Calu3 (cell line): ENCODE measurements around the gene SFXN1. TPM values are rescaled to one million over a fixed set of nuclear protein-coding genes. Genes with fewer than 3 reads are reported as not detected.
A peak's percentile ranks its signal among the peaks of the same experiment; 100 is the strongest.

Experiments used
- BruUV-seq: library from RNA; stranded (reverse); fragments of 400-500 nt; replicated peaks from 2 replicates; lab custom pipeline; 2021; lab: Mats Ljungman, UMichigan
- CTCF ChIA-PET: fragments of 300-600 bp; sonication (Branson Sonifier 250); formaldehyde crosslinking; loops from one replicate; lab custom pipeline; 2022; ENCODE audit warnings: antibody characterized with exemption; lab: Charles Lee
- DNase-seq: peaks from one replicate; pipeline ENCODE4 v3.0.0; 2022
- H3K27ac Mint-ChIP-seq: one replicate; pipeline ENCODE4 v1.8.0; 2022; ENCODE audit warnings: mixed read lengths; ENCODE audit not compliant: unreplicated experiment
- H3K27me3 Mint-ChIP-seq: one replicate; pipeline ENCODE4 v1.8.0; 2022; ENCODE audit warnings: mixed read lengths; ENCODE audit not compliant: unreplicated experiment
- H3K36me3 Mint-ChIP-seq: one replicate; pipeline ENCODE4 v1.8.0; 2022; ENCODE audit warnings: mild to moderate bottlenecking, moderate library complexity, mixed read lengths; ENCODE audit not compliant: insufficient read depth, unreplicated experiment
- H3K4me1 Mint-ChIP-seq: one replicate; pipeline ENCODE4 v1.8.0; 2022; ENCODE audit warnings: mild to moderate bottlenecking, low read depth, mixed read lengths; ENCODE audit not compliant: unreplicated experiment
- H3K4me3 Mint-ChIP-seq: one replicate; pipeline ENCODE4 v1.8.0; 2022; ENCODE audit warnings: mild to moderate bottlenecking, low read depth, moderate library complexity, mixed read lengths; ENCODE audit not compliant: unreplicated experiment
- H3K9me3 Mint-ChIP-seq: one replicate; pipeline ENCODE4 v1.8.0; 2022; ENCODE audit warnings: low read depth, mixed read lengths; ENCODE audit not compliant: unreplicated experiment
- intact Hi-C: fragments of 100-400 bp; cut with micrococcal nuclease; formaldehyde crosslinking; loops from one replicate; pipeline ENCODE4 v1.10.0; 2022; ENCODE audit not compliant: unreplicated experiment
- total RNA-seq: library from RNA; stranded (reverse); gene quantifications from 2 replicates; pipeline ENCODE4 v1.2.3, GENCODE V29; 2022
- TF ChIP-seq, protein P1 (sequence below): fragments of 200-600 bp; IDR thresholded peaks from one replicate; pipeline ENCODE4 v1.8.0; 2022; ENCODE audit warnings: antibody characterized with exemption; ENCODE audit not compliant: unreplicated experiment

Gene SFXN1
- total RNA-seq, 1 experiment from 2014 or later = 106 TPM

- intact Hi-C loops = loop anchor here (5.0 kb wide), 1 partner anchor 511 kb away; no protein-coding TSS in a partner anchor
- H3K27me3 Mint-ChIP-seq = peaks cover 38% of the 10 kb centered on the region
- CTCF ChIA-PET = interaction anchor here (1.9 kb wide), 1 partner anchor 14 kb away, joined by 16 read pairs; the partner anchor contains the start of gene SFXN1
- H3K36me3 Mint-ChIP-seq = no peaks in the 10 kb centered on the region
- TF ChIP-seq, protein P1, sequence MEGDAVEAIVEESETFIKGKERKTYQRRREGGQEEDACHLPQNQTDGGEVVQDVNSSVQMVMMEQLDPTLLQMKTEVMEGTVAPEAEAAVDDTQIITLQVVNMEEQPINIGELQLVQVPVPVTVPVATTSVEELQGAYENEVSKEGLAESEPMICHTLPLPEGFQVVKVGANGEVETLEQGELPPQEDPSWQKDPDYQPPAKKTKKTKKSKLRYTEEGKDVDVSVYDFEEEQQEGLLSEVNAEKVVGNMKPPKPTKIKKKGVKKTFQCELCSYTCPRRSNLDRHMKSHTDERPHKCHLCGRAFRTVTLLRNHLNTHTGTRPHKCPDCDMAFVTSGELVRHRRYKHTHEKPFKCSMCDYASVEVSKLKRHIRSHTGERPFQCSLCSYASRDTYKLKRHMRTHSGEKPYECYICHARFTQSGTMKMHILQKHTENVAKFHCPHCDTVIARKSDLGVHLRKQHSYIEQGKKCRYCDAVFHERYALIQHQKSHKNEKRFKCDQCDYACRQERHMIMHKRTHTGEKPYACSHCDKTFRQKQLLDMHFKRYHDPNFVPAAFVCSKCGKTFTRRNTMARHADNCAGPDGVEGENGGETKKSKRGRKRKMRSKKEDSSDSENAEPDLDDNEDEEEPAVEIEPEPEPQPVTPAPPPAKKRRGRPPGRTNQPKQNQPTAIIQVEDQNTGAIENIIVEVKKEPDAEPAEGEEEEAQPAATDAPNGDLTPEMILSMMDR = no peak
- no TSS peak for BruUV-seq
- DNase-seq = no peak
- no peaks in the 10 kb centered on the region for H3K4me1 Mint-ChIP-seq
- H3K27ac Mint-ChIP-seq = no peak overlapping the region
- no peaks in the 10 kb centered on the region for H3K9me3 Mint-ChIP-seq
- no peak overlapping the region for H3K4me3 Mint-ChIP-seq
These were observed 14.7 kb upstream of the SFXN1 start for GRCh38 chr5:175463641-175464040.

DNA sequence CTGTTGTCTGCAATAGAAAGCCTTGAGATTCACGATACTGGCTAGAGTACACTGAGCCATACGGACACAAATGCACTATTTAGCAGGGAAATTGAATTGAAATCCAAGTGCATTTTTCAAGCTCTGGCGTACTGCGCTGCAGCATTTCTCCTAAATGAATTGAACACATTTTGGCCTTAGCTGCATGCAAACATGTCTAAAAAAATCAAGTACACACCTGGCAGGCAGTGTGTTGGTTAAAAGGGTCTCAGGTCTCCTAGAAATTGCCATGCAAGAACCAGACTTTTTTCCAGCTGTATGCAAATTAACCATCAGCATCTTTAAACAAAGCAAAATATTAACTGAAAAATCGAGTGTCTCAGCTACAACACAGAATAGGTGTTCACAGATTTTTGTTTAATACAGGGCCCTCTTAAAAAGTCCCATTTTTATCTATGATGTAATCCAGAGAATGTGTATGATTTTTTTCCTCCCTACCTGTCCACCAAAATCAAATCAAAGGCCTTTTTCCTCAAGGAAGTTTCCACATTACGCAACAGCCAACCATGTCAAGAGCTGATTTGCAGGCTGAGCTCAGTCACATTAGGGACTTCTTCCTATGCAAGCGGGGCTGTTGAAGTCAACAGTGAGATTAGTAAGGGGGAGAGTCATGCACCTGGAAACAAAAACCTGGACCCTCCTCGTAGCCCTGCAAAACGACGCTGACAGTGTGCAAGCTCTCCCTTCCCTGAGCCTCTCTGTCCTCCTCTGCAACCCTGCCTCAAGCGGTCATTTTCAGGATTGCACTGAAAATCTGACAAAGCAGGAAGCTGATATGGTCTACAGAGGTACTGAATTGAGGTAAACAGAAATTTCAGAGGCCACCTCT is 14.1 kb upstream of the SFXN1 start:
- TF ChIP-seq, protein P1 = peak; percentile 68
- BruUV-seq = no TSS peak
- intact Hi-C loops = loop anchor here (5.0 kb wide), 1 partner anchor 512 kb away; no protein-coding TSS in a partner anchor

DNA sequence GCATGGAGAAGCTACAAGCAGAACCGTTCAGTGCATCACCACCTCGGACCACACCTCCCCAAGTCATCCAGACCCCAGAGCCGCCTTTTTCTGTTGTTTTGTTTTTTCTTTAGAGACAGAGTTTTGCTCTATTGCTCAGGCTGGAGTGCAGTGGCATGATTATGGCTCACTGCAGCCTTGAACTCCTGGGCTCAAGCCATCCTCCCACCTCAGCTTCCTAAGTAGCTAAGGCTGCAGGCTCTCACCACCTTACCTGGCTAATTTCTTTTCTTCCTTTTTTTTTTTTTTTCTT is 13.5 kb upstream of the SFXN1 start:
- CTCF ChIA-PET = interaction anchor here (0.7 to 1.9 kb wide), 8 partner anchors 12 to 1577 kb away, joined by 3 to 16 read pairs (median 4); partner anchors contain the start of gene SFXN1
- TF ChIP-seq, protein P1 = no peak
- Mint-ChIP-seq H3K27me3 (peaks cover 42% of the 10 kb centered on the region), H3K4me1 (no peaks in the 10 kb centered on the region), H3K4me3 (no peak overlapping the region), H3K36me3 (no peaks in the 10 kb centered on the region), H3K27ac (no peak overlapping the region), H3K9me3 (no peaks in the 10 kb centered on the region)
- no peak for DNase-seq
- intact Hi-C loops = loop anchor here (5.0 kb wide), 1 partner anchor 513 kb away; no protein-coding TSS in a partner anchor
- BruUV-seq = no TSS peak

More for the DNA sequence above, 14.1 kb upstream of the SFXN1 start:
- Mint-ChIP-seq H3K4me3 (no peak overlapping the region), H3K9me3 (no peaks in the 10 kb centered on the region), H3K27me3 (peaks cover 38% of the 10 kb centered on the region), H3K4me1 (no peaks in the 10 kb centered on the region), H3K27ac (no peak overlapping the region), H3K36me3 (no peaks in the 10 kb centered on the region)
- CTCF ChIA-PET = interaction anchor here (0.7 to 1.9 kb wide), 4 partner anchors 11 to 1577 kb away, joined by 3 to 16 read pairs (median 4); partner anchors contain the start of gene SFXN1
- peak; percentile 78 for DNase-seq

GRCh38 chr5:175465282-175465681 is 13.1 kb upstream of the SFXN1 start:
- Mint-ChIP-seq H3K4me3 (no peak overlapping the region), H3K36me3 (no peaks in the 10 kb centered on the region), H3K27me3 (peaks cover 46% of the 10 kb centered on the region), H3K4me1 (no peaks in the 10 kb centered on the region), H3K27ac (no peak overlapping the region), H3K9me3 (no peaks in the 10 kb centered on the region)
- intact Hi-C loops = no loop called here
- DNase-seq = no peak
- CTCF ChIA-PET = interaction anchor here (0.7 to 1.9 kb wide), 7 partner anchors 12 to 617 kb away, joined by 3 to 16 read pairs (median 4); partner anchors contain the start of gene SFXN1
- BruUV-seq = no TSS peak
- TF ChIP-seq, protein P1 = no peak
